ENCODE data around the gene LILRA1.
"Not testable (repeated sequence)": the region's sequence is repeated elsewhere in the genome, so short reads cannot be mapped to it uniquely, and the experiment has no call there.

The LILRA1 gene

GRCh38 chr19:54616821-54617560, 23.6 kb downstream of the LILRA1 start:
- DNase-seq (ENCODE audit: low read depth) = no peak
- H3K4me3 ChIP-seq (ENCODE audit: low read depth, low read length) = no peak overlapping the region

GRCh38 chr19:54620464-54620863, 27.0 kb downstream of the LILRA1 start:
- DNase-seq (ENCODE audit: low read depth) = no peak

GRCh38 chr19:54622431-54622830, 29.0 kb downstream of the LILRA1 start:
- H3K4me3 ChIP-seq (ENCODE audit: low read depth, low read length) = no peak overlapping the region
- no peak for DNase-seq (ENCODE audit: low read depth)

More at GRCh38 chr19:54620464-54620863, 27.0 kb downstream of the LILRA1 start:
- H3K4me3 ChIP-seq (ENCODE audit: low read depth, low read length) = no peak overlapping the region

GRCh38 chr19:54624234-54624633, 30.8 kb downstream of the LILRA1 start:
- not testable (repeated sequence) for DNase-seq (ENCODE audit: low read depth); H3K4me3 ChIP-seq (ENCODE audit: low read depth, low read length)

- H3K4me3 ChIP-seq (ENCODE audit: low read depth, low read length); DNase-seq (ENCODE audit: low read depth): not testable (repeated sequence)
These were observed 31.7 kb downstream of the LILRA1 start for GRCh38 chr19:54624934-54625730.

GRCh38 chr19:54626757-54627156, 33.3 kb downstream of the LILRA1 start:
- DNase-seq (ENCODE audit: low read depth) = no peak
- H3K4me3 ChIP-seq (ENCODE audit: low read depth, low read length) = no peak overlapping the region

- not testable (repeated sequence) for DNase-seq (ENCODE audit: low read depth); H3K4me3 ChIP-seq (ENCODE audit: low read depth, low read length)
These were observed 34.5 kb downstream of the LILRA1 start for GRCh38 chr19:54627912-54628311.

- DNase-seq (ENCODE audit: low read depth); H3K4me3 ChIP-seq (ENCODE audit: low read depth, low read length): not testable (repeated sequence)
These were observed 36.8 kb downstream of the LILRA1 start, which contains the start of gene LILRB1 for GRCh38 chr19:54630262-54630661. Gene LILRB1 (plus strand): TSS chr19:54630484. CDS start chr19:54631074, 590 bp downstream.

- no peak overlapping the region for H3K4me3 ChIP-seq (ENCODE audit: low read depth, low read length)
- no peak for DNase-seq (ENCODE audit: low read depth)
These were observed 37.4 kb downstream of the LILRA1 start for GRCh38 chr19:54630782-54631181.

- not testable (repeated sequence) for H3K4me3 ChIP-seq (ENCODE audit: low read depth, low read length); DNase-seq (ENCODE audit: low read depth)
These were observed 38.3 kb downstream of the LILRA1 start for GRCh38 chr19:54631489-54632337.

GRCh38 chr19:54632517-54632916, 39.1 kb downstream of the LILRA1 start:
- not testable (repeated sequence) for H3K4me3 ChIP-seq (ENCODE audit: low read depth, low read length); DNase-seq (ENCODE audit: low read depth)

GRCh38 chr19:54633401-54633800, 40.0 kb downstream of the LILRA1 start:
- no peak for DNase-seq (ENCODE audit: low read depth)
- no peak overlapping the region for H3K4me3 ChIP-seq (ENCODE audit: low read depth, low read length)

- not testable (repeated sequence) for H3K4me3 ChIP-seq (ENCODE audit: low read depth, low read length); DNase-seq (ENCODE audit: low read depth)
These were observed 42.6 kb downstream of the LILRA1 start for GRCh38 chr19:54636081-54636480.

GRCh38 chr19:54638683-54639082, 45.3 kb downstream of the LILRA1 start:
- no peak overlapping the region for H3K4me3 ChIP-seq (ENCODE audit: low read depth, low read length)
- DNase-seq (ENCODE audit: low read depth) = no peak

- DNase-seq (ENCODE audit: low read depth); H3K4me3 ChIP-seq (ENCODE audit: low read depth, low read length): not testable (repeated sequence)
These were observed 49.5 kb downstream of the LILRA1 start for GRCh38 chr19:54642953-54643352.

GRCh38 chr19:54643583-54643982, 50.2 kb downstream of the LILRA1 start:
- H3K4me3 ChIP-seq (ENCODE audit: low read depth, low read length); DNase-seq (ENCODE audit: low read depth): not testable (repeated sequence)

GRCh38 chr19:54644056-54644455, 50.6 kb downstream of the LILRA1 start:
- no peak overlapping the region for H3K4me3 ChIP-seq (ENCODE audit: low read depth, low read length)

GRCh38 chr19:54646331-54646841, 53.0 kb downstream of the LILRA1 start:
- H3K4me3 ChIP-seq (ENCODE audit: low read depth, low read length) = no peak overlapping the region
- DNase-seq (ENCODE audit: low read depth) = no peak

More at GRCh38 chr19:54644056-54644455, 50.6 kb downstream of the LILRA1 start:
- DNase-seq (ENCODE audit: low read depth) = no peak

GRCh38 chr19:54648129-54648528, 54.7 kb downstream of the LILRA1 start:
- no peak for DNase-seq (ENCODE audit: low read depth)
- H3K4me3 ChIP-seq (ENCODE audit: low read depth, low read length) = no peak overlapping the region

Data from skeletal muscle cell (primary cell).